HUES48 (cell line): ENCODE data around the gene HSBP1L1.
A peak's percentile ranks its signal among the peaks of the same experiment; 100 is the strongest.
"Not testable (repeated sequence)": the region's sequence is repeated elsewhere in the genome, so short reads cannot be mapped to it uniquely, and the experiment has no call there.

Experiments used
- H3K27ac ChIP-seq: one replicate; pipeline ENCODE4 v1.7.0; 2013; ENCODE audit warnings: low read depth, low read length, inconsistent platforms
- H3K27me3 ChIP-seq: 2 replicates; pipeline ENCODE4 v1.6.1; 2013; ENCODE audit warnings: mild to moderate bottlenecking, low read length; ENCODE audit not compliant: control insufficient read depth, insufficient read depth
- H3K36me3 ChIP-seq: 2 replicates; pipeline ENCODE4 v1.6.1; 2013; ENCODE audit warnings: low read length; ENCODE audit not compliant: control insufficient read depth, insufficient read depth
- H3K4me1 ChIP-seq: 2 replicates; pipeline ENCODE4 v1.6.1; 2013; ENCODE audit warnings: mild to moderate bottlenecking, low read length; ENCODE audit not compliant: control insufficient read depth, insufficient read depth
- H3K4me3 ChIP-seq: 2 replicates; pipeline ENCODE4 v1.5.1; 2013; ENCODE audit warnings: mild to moderate bottlenecking, low read depth, low read length
- H3K9ac ChIP-seq: 2 replicates; pipeline ENCODE4 v1.6.1; 2013; ENCODE audit warnings: mild to moderate bottlenecking, low read depth, low read length, moderate library complexity
- H3K9me3 ChIP-seq: 2 replicates; pipeline ENCODE4 v1.6.1; 2013; ENCODE audit warnings: low read length; ENCODE audit not compliant: control insufficient read depth, insufficient read depth

HSBP1L1 gene

GRCh38 chr18:79999701-80000100 is 35.3 kb downstream of the HSBP1L1 start:
- not testable (repeated sequence) for H3K4me3 ChIP-seq, H3K27me3 ChIP-seq, H3K9ac ChIP-seq, H3K4me1 ChIP-seq, H3K27ac ChIP-seq, H3K36me3 ChIP-seq
- H3K9me3 ChIP-seq: peaks cover 20% of the 10 kb centered on the region

GRCh38 chr18:80000877-80001276 is 36.4 kb downstream of the HSBP1L1 start:
- H3K27me3 ChIP-seq: no peaks in the 10 kb centered on the region
- no peaks in the 10 kb centered on the region for H3K36me3 ChIP-seq
- peaks cover 20% of the 10 kb centered on the region for H3K9me3 ChIP-seq
- H3K4me3 ChIP-seq: no peak overlapping the region
- H3K9ac ChIP-seq: no peak overlapping the region
- H3K27ac ChIP-seq: no peak overlapping the region
- no peaks in the 10 kb centered on the region for H3K4me1 ChIP-seq

- Histone ChIP-seq H3K9me3 (peaks cover 20% of the 10 kb centered on the region), H3K4me1 (no peaks in the 10 kb centered on the region), H3K9ac (no peak overlapping the region), H3K36me3 (no peaks in the 10 kb centered on the region), H3K27ac (no peak overlapping the region), H3K4me3 (no peak overlapping the region), H3K27me3 (no peaks in the 10 kb centered on the region)
These were observed 38.0 kb downstream of the HSBP1L1 start for GRCh38 chr18:80002468-80002867.

GRCh38 chr18:80004600-80005342 is 40.3 kb downstream of the HSBP1L1 start:
- Histone ChIP-seq H3K9ac (no peak overlapping the region), H3K9me3 (peaks cover 20% of the 10 kb centered on the region)

GRCh38 chr18:80006724-80007123 is 42.3 kb downstream of the HSBP1L1 start:
- Histone ChIP-seq H3K27ac (peak overlapping the region; percentile 38), H3K27me3 (no peaks in the 10 kb centered on the region)

More at GRCh38 chr18:80004600-80005342, 40.3 kb downstream of the HSBP1L1 start:
- no peaks in the 10 kb centered on the region for H3K27me3 ChIP-seq
- H3K27ac ChIP-seq: no peak overlapping the region
- no peak overlapping the region for H3K4me3 ChIP-seq
- H3K36me3 ChIP-seq: no peaks in the 10 kb centered on the region
- no peaks in the 10 kb centered on the region for H3K4me1 ChIP-seq

GRCh38 chr18:80009661-80010550 is 45.5 kb downstream of the HSBP1L1 start:
- H3K9ac ChIP-seq: no peak overlapping the region
- no peak overlapping the region for H3K4me3 ChIP-seq
- no peaks in the 10 kb centered on the region for H3K36me3 ChIP-seq
- H3K9me3 ChIP-seq: peaks cover 14% of the 10 kb centered on the region
- H3K4me1 ChIP-seq: no peaks in the 10 kb centered on the region
- H3K27me3 ChIP-seq: no peaks in the 10 kb centered on the region
- H3K27ac ChIP-seq: no peak overlapping the region

More at GRCh38 chr18:80006724-80007123, 42.3 kb downstream of the HSBP1L1 start:
- no peaks in the 10 kb centered on the region for H3K4me1 ChIP-seq
- no peak overlapping the region for H3K9ac ChIP-seq
- peaks cover 9% of the 10 kb centered on the region for H3K9me3 ChIP-seq
- H3K4me3 ChIP-seq: no peak overlapping the region
- H3K36me3 ChIP-seq: no peaks in the 10 kb centered on the region

GRCh38 chr18:80010551-80010906 is 46.1 kb downstream of the HSBP1L1 start:
- H3K9ac ChIP-seq: no peak overlapping the region

GRCh38 chr18:80011496-80012137 is 47.2 kb downstream of the HSBP1L1 start:
- H3K9me3 ChIP-seq: peaks cover 14% of the 10 kb centered on the region
- not testable (repeated sequence) for H3K27ac ChIP-seq, H3K4me1 ChIP-seq, H3K9ac ChIP-seq, H3K27me3 ChIP-seq, H3K4me3 ChIP-seq, H3K36me3 ChIP-seq

More at GRCh38 chr18:80010551-80010906, 46.1 kb downstream of the HSBP1L1 start:
- no peak overlapping the region for H3K4me3 ChIP-seq
- H3K36me3 ChIP-seq: no peaks in the 10 kb centered on the region
- no peak overlapping the region for H3K27ac ChIP-seq
- H3K27me3 ChIP-seq: no peaks in the 10 kb centered on the region
- peaks cover 14% of the 10 kb centered on the region for H3K9me3 ChIP-seq
- H3K4me1 ChIP-seq: no peaks in the 10 kb centered on the region

GRCh38 chr18:80012714-80013113 is 48.3 kb downstream of the HSBP1L1 start:
- no peaks in the 10 kb centered on the region for H3K27me3 ChIP-seq
- H3K36me3 ChIP-seq: no peaks in the 10 kb centered on the region
- H3K27ac ChIP-seq: no peak overlapping the region
- H3K4me3 ChIP-seq: no peak overlapping the region
- H3K4me1 ChIP-seq: no peaks in the 10 kb centered on the region
- no peak overlapping the region for H3K9ac ChIP-seq
- H3K9me3 ChIP-seq: peaks cover 14% of the 10 kb centered on the region
